Skeletal muscle tissue (tissue), 5 donors: ENCODE data around the gene TPT1. TPM values are rescaled to one million over a fixed set of nuclear protein-coding genes. Genes with fewer than 3 reads are reported as not detected.

Source experiments
- H3K27ac ChIP-seq: one replicate; pipeline ENCODE4 v1.7.0; 2013; ENCODE audit warnings: mild to moderate bottlenecking, low read depth, low read length, inconsistent platforms
- H3K27me3 ChIP-seq, 3 donors: one replicate each; pipeline ENCODE4 v1.7.0; 2013; ENCODE audit warnings: low read length in 3 of 3; ENCODE audit not compliant: control insufficient read depth in 3 of 3, insufficient read depth in 3 of 3
- H3K36me3 ChIP-seq, 3 donors: one replicate each; pipeline ENCODE4 v1.7.0; 2013; ENCODE audit warnings: low read length in 3 of 3; ENCODE audit not compliant: control insufficient read depth in 3 of 3, insufficient read depth in 3 of 3
- H3K4me1 ChIP-seq, 3 donors: one replicate each; pipeline ENCODE4 v1.7.0; 2013; ENCODE audit warnings: low read length in 3 of 3, mild to moderate bottlenecking in 3 of 3; ENCODE audit not compliant: control insufficient read depth in 3 of 3, insufficient read depth in 3 of 3
- H3K4me3 ChIP-seq, 3 donors: one replicate each; pipeline ENCODE4 v1.7.0; 2013; ENCODE audit warnings: low read length in 3 of 3
- H3K9ac ChIP-seq, 3 donors: one replicate each; pipeline ENCODE4 v1.7.0; 2013; ENCODE audit warnings: low read length in 3 of 3, mild to moderate bottlenecking in 3 of 3, moderate library complexity in 2 of 3, low read depth in 1 of 3
- H3K9me3 ChIP-seq, 3 donors: one replicate each; pipeline ENCODE4 v1.7.0; 2013; ENCODE audit warnings: low read length in 3 of 3; ENCODE audit not compliant: control insufficient read depth in 3 of 3
- small RNA-seq: library from RNA; depleted of rRNA; stranded (forward); fragments of <200 nt; gene quantifications from one replicate; pipeline ENCODE3, GENCODE V24; 2014
- total RNA-seq: library from RNA; depleted of rRNA; stranded (reverse); fragments of >200 nt; gene quantifications from one replicate; pipeline ENCODE4 v1.2.3, GENCODE V29; 2014
- donor health status: Osteomylitis.

The TPT1 gene
- total RNA-seq, 1 donor from 2014 or later = 4,283 TPM

DNA sequence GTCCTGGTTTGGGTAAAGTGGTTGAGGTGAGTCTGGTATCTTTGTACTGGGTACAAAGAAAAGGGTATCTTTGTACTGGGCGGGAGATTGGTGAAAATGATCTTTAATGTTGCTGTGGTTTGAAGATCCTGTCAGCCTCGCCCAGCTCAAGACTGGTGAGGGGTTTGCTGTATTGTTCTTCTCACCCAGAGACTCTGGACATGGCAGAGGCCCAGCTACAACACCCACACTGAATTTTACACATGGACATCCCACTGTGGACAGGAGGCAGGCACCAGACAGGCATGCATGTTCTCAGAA, 42.8 kb downstream of the TPT1 start:
- Histone ChIP-seq H3K9ac (no peak overlapping the region), H3K27ac (peak overlapping the region; percentile 63), H3K36me3 (no peaks in the 10 kb centered on the region), H3K9me3 (no peaks in the 10 kb centered on the region), H3K4me3 (peak overlapping the region in 1 of 3 donors; percentile 0), H3K4me1 (peaks cover 12 to 39% (median 18%) of the 10 kb centered on the region in 3 donors), H3K27me3 (peaks cover 0 to 7% (median 0%) of the 10 kb centered on the region in 3 donors)

DNA sequence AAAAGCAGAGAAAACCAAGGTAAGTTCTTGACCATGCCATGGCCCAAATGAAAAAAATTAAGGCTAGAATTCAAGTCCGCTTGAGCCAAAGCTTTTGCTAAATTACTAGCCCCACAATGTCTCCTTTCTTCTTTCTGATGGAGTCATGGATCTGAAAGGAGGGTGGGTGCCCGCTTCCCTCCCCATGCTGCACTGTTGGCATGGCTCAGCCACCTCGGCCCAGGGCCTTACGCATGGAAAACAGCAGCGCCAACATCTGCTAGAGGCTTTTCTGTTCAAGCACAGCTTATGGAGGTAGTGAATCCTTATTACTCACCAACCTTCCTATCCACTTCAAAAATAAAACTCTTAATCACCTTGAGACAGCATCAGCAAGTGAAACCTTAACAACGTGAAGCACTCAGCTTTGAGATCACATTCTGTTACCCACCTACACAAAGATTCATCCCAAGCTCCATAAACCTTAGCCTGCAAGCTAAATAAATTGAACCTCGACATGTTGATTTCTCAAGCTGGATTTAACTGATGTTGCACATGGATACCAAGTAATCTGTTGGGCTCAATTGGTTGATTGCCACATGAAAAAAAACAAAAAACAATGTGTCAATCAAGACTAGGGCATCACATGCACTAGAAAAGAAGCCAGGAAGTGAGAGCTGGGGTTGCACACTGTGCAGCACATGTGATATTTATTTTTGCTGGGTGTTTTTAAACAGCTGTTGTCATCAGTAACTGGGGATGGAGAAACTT, 43.4 kb downstream of the TPT1 start:
- Histone ChIP-seq H3K27me3 (peaks cover 0 to 7% (median 0%) of the 10 kb centered on the region in 3 donors), H3K4me1 (peaks cover 12 to 39% (median 18%) of the 10 kb centered on the region in 3 donors), H3K27ac (peak overlapping the region; percentile 63), H3K9me3 (no peaks in the 10 kb centered on the region), H3K4me3 (peak overlapping the region in 1 of 3 donors; percentile 0), H3K36me3 (no peaks in the 10 kb centered on the region), H3K9ac (peak overlapping the region in 1 of 3 donors; percentile 59)

DNA sequence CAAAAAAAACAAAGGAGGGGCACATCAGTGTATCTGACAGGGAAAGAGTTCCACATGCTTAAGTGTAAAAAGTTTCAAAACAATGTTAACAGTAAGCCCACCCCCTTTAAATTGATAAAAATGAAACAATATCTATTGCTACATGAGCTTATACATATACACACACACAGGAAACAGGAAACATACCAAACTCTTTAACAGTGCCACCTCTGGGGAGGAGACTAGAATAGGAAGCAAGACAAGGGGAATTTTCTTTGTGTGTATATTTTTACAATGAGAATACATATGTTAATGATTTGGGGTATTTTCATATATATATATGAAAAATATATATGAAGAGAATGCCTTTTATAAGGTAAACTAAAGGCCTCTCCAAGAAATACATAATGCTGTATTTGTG, 44.7 kb downstream of the TPT1 start:
- H3K27ac ChIP-seq = peak overlapping the region; percentile 45
- H3K9ac ChIP-seq = no peak overlapping the region
- H3K27me3 ChIP-seq = peaks cover 0 to 2% (median 0%) of the 10 kb centered on the region in 3 donors
- no peak overlapping the region for H3K4me3 ChIP-seq
- H3K36me3 ChIP-seq = no peaks in the 10 kb centered on the region
- no peaks in the 10 kb centered on the region for H3K9me3 ChIP-seq
- peaks cover 12 to 39% (median 18%) of the 10 kb centered on the region in 3 donors for H3K4me1 ChIP-seq

DNA sequence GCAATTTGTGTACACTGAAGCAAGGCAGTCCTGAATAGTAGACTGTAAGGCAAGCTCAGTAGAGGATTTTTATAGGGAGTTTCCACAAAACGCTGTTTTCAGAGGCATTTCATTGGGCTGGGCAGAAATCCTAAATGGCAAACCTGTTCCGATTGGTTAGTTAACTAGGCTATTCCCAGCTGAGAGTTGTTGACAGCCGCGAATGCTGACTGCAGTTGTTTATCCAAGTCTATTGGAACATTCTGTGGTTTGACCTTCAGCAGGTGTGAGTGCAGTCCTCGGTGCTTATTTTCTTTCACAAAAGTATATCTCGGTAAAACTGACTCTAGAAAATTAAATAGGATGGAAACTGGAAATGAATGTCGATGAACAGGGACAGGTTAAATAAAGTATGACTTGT, 45.4 kb downstream of the TPT1 start:
- Histone ChIP-seq H3K9ac (no peak overlapping the region), H3K27me3 (no peaks in the 10 kb centered on the region), H3K27ac (peak overlapping the region; percentile 45), H3K4me1 (peaks cover 12 to 39% (median 18%) of the 10 kb centered on the region in 3 donors), H3K9me3 (no peaks in the 10 kb centered on the region), H3K4me3 (no peak overlapping the region), H3K36me3 (no peaks in the 10 kb centered on the region)

DNA sequence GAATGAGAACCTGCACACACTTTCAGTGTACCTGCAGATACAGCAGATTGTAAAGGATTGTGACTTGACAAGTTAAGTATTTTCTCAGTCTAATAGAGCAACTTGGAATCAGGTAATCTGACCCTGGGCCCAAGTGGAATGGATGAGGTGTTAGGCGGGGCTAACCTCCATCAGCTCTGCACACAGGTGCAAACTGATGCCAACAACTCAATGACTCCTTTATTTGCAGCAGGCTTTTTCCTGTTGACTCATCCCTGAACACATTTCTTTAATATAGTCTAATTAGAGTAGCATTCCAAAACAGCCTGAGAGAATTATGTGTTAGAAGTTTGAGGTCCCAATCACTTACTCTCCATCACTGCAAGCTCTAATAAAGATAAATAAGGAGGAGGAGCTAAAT, 48.8 kb downstream of the TPT1 start:
- no peaks in the 10 kb centered on the region for H3K9me3 ChIP-seq
- no peaks in the 10 kb centered on the region for H3K36me3 ChIP-seq
- no peak overlapping the region for H3K27ac ChIP-seq
- H3K4me1 ChIP-seq = peaks cover 0 to 16% (median 7%) of the 10 kb centered on the region in 3 donors
- no peak overlapping the region for H3K9ac ChIP-seq
- H3K4me3 ChIP-seq = no peak overlapping the region
- H3K27me3 ChIP-seq = no peaks in the 10 kb centered on the region

DNA sequence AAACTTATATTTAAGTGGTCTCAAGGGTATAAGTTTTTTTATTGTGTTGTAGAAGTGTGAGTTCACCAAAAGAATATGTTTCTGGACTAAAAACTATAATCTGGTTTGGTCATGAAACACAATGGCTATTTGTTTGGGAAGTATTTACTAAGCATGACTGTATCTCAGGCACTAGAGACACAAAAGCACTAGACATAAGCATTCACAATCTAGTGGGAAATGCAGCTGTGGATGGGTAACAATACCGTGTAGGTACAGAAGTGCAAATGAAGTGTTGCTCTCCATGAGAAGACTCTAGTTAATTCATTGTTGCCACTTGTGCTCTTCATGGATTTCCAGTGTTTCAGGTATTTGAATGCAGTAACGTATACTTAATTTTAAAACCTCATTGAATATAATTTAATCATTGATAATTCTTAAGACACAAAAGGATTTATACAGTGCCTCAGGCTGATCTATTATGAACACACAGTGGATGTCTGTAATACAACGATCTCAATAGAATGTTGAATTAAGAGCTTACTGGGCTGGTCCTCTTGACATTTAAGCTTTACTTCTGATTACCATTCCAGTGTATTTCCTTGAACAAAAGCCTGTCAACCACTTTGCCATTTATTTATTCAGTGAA, 50.9 kb downstream of the TPT1 start:
- Histone ChIP-seq H3K27me3 (no peaks in the 10 kb centered on the region), H3K4me1 (peaks cover 0 to under 1% (median 0%) of the 10 kb centered on the region in 3 donors), H3K9me3 (no peaks in the 10 kb centered on the region), H3K4me3 (no peak overlapping the region), H3K27ac (no peak overlapping the region), H3K9ac (no peak overlapping the region), H3K36me3 (peaks cover 0 to 5% (median 3%) of the 10 kb centered on the region in 3 donors)

Small RNAs within 50 kb of the gene (small RNA-seq; reads per million reads assigned to genes)
- gene SNORA31 = 4.6 reads per million, percentile 90 among the genes with 10 or more reads in this experiment

Other genes starting within 250 kb of the TPT1 start
- 15.7 TPM for gene GTF2F2, start 220.7 kb downstream of the TPT1 start, total RNA-seq
- gene KCTD4, start 140.1 kb downstream of the TPT1 start, total RNA-seq = not detected
- gene SLC25A30, start 77.2 kb upstream of the TPT1 start, total RNA-seq = 12.5 TPM
- gene COG3, start 123.8 kb upstream of the TPT1 start, total RNA-seq = 36.5 TPM